ENCODE results near the gene CHMP3.
"Not testable (repeated sequence)": the region's sequence is repeated elsewhere in the genome, so short reads cannot be mapped to it uniquely, and the experiment has no call there.

CHMP3 gene

GRCh38 chr2:86549440-86549839, 13.8 kb downstream of the CHMP3 start:
- not testable (repeated sequence) for DNase-seq (ENCODE audit: low read depth)

DNA sequence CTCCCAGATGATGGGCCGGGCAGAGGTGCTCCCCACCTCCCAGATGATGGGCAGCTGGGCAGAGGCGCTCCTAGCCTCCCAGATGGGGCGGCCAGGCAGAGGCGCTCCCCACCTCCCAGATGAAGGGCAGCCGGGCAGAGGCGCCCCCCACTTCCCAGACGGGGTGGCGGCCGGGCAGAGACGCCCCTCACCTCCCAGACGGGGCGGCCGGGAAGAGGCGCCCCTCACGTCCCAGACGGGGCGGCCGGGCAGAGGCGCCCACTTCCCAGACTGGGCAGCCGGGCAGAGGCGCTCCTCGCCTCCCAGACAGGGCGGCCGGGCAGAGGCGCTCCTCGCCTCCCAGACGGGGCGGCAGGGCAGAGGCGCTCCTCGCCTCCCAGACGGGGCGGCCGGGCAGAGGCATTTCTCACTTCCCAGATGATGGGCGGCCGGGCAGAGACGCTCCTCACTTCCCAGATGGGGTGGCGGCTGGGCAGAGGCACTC, 14.3 kb downstream of the CHMP3 start:
- DNase-seq (ENCODE audit: low read depth): not testable (repeated sequence)

DNA sequence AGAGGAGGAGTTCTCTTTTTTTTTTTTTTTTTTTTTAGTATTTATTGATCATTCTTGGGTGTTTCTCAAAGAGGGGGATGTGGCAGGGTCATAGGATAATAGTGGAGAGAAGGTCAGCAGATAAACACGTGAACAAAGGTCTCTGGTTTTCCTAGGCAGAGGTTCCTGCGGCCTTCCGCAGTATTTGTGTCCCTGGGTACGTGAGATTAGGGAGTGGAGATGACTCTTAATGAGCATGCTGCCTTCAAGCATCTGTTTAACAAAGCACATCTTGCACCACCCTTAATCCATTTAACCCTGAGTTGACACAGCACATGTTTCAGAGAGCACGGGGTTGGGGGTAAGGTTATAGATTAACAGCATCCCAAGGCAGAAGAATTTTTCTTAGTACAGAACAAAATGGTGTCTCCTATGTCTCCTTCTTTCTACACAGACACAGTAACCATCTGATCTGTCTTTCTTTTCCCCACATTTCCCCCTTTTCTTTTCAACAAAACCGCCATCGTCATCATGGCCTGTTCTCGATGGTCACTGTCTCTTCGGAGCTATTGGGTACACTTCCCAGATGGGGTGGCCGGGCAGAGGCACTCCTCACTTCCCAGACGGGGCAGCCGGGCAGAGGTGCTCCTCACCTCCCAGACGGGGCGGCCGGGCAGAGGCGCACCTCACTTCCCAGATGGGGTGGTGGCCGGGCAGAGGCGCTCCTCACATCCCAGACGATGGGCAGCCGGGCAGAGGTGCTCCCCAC, 14.9 kb downstream of the CHMP3 start:
- DNase-seq (ENCODE audit: low read depth): not testable (repeated sequence)

- DNase-seq (ENCODE audit: low read depth): not testable (repeated sequence)
These were observed 17.8 kb downstream of the CHMP3 start for GRCh38 chr2:86545296-86545924.

- DNase-seq (ENCODE audit: low read depth): not testable (repeated sequence)
These were observed 18.8 kb downstream of the CHMP3 start for GRCh38 chr2:86544278-86545099.

DNA sequence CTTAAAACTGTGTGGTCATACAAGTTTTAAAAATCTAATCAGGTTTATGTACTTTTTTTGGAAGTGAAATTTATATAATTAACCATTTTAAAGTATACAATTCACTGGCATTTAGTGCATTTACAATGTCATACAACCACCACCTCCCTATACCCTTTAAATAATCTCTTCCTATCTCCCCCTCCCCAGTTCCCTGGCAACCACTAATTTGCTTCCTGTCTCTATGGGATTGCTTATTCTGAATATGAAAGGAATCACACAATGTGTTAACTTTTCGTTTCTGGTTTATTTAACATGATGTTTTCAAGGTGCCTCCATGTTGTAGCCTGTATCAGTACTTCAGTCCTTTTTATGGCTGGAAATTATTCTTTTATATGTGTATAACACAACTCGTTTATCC, 19.4 kb downstream of the CHMP3 start:
- no peak for DNase-seq (ENCODE audit: low read depth)

DNA sequence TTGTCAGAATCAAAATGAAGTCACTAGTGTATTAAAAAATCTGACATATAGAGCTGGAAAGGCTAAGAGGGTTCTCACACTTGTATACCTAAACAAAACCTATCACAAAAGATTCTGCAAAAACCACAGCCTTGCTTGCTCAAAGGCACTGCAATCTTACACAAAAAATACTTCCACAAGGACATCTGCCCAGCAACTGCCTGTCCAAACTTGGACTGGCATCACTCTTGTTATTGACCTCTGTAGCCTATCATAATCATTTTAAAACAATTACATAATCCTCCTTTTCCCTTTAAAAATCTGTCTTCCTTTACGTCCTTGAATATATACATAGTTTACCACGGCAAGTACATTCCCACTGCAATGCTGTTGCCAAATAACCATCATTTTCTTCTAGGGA, 19.9 kb downstream of the CHMP3 start:
- DNase-seq (ENCODE audit: low read depth): no peak

DNA sequence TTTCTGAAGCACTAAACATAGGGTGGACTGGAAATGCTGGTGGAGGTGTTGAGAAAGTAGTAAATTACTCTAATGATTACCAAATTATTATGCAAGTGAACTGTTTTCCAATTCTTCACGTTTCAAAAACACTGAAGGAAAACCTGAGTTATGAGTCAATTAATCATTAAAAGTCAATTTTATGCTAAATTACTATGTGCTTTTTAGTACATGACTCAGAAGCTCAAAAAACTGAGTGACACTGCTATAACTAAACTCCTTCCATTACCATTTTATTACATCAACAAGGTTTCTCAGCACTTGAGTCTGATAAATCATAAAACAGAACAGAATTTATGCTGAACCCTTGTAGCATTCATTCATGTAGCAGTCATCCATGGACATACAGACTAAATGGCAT, 20.4 kb downstream of the CHMP3 start:
- DNase-seq (ENCODE audit: low read depth): no peak

- DNase-seq (ENCODE audit: low read depth): no peak
These were observed 21.9 kb downstream of the CHMP3 start for GRCh38 chr2:86541334-86541733.

GRCh38 chr2:86533589-86533988, 29.7 kb downstream of the CHMP3 start:
- no peak for DNase-seq (ENCODE audit: low read depth)

- DNase-seq (ENCODE audit: low read depth): no peak
These were observed 37.6 kb downstream of the CHMP3 start for GRCh38 chr2:86525421-86526340.

DNA sequence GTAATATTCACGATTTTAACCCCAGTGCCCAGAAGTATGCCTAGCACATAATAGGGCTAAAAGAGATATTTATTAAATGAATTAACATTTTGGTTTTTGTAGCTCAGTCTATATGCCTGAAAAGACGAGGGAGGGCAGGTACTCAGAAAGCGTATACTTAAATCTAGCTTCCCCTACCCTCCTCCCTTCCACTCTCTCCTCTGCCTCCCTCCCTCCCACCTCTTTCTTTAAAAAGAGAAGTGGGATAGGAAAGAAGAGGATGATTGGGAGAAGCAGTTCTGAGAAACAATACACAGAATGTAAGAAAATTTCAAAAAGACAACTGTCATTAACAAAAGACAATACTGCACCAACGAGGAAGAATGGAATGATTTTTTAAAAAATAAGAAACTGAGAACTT, 39.8 kb downstream of the CHMP3 start:
- DNase-seq (ENCODE audit: low read depth): no peak

DNA sequence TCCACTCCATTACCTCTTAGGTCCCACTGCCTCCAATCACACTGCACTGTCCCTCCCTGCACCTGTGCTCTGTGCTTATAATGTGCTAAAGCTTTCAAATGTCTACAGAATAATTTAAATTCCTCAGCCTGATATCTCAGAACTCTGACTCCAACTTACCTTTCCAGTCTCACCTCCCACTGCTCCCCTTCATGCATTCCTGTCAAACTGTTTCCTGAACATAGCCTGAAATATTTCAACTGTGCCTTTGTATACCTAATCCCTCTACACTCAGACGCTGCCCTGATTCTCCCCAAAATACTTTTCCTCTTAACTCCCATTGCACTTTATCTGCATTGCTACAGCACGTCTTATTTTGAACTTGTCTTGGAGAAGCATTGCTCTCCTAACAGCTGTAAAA, 40.5 kb downstream of the CHMP3 start:
- no peak for DNase-seq (ENCODE audit: low read depth)

- no peak for DNase-seq (ENCODE audit: low read depth)
These were observed 41.3 kb downstream of the CHMP3 start for GRCh38 chr2:86521922-86522321.

DNA sequence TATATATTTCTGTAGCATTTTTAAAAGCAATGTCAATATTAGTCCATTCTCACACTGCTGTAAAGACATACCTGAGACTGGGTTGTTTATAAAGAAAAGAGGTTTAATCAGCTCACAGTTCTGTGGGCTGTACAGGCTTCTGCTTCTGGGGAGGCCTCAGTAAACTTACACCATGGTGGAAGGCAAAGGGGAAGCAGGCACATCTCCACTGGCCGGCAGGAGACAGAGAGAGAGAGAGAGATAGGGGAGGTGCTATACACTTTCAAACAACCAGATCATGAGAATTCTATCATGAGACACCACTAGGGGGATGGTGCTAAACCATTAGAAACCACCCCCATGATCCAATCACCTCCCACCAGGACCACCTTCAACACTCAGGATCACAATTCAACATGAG, 43.1 kb downstream of the CHMP3 start:
- DNase-seq (ENCODE audit: low read depth): no peak

GRCh38 chr2:86519349-86519748, 43.9 kb downstream of the CHMP3 start:
- DNase-seq (ENCODE audit: low read depth): no peak

DNA sequence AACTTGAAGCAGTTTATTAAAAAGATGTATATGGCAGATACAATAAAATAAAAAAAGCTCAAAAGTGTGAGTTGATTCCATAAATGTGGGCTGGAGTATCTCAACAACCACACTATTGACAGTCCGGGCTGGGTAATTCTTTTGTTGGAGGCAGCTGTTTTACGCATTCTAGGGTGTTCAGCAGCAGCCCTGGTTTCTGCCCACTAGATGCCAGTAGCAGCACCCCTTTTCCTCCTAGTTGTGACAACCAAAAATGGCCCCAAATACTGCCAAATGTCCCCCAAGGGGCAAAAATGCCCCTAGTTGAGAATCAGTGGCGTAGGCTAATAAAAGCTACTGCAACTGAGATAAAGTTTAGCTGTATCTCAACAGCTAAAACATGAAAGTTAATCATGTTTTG, 44.8 kb downstream of the CHMP3 start:
- peak; percentile 14 for DNase-seq (ENCODE audit: low read depth)

DNA sequence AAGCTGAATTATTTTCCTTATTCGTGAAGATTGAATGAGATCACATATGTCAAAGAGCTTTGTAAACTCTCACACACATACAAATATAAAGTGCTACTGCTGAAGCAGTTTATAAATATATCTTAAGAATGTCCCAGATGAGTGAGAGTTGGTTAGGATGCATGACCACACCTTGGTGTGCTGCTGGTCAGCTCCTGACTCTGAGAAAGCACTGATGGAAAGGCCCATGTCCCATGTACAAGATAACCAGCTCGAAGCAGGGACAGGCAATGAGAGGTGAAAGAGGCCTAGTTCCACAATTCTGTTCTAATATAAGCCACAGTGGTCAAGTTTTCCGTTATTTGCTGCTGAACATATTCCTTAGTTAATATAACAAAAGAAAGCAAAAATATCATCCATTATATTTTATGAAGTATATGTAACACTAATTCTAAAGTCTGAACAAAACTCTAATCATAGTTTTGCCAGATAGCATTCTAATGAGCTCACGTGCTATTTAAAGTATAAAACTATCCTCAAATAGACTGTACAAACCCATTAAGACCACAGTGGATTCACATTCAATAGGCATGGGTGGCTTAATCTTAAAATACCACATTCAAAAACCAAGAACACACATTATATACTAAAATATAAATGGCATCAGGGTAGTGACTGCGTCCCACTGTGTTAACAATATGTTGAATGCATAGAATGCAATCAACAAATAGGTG, 49.1 kb downstream of the CHMP3 start:
- no peak for DNase-seq (ENCODE audit: low read depth)

DNA sequence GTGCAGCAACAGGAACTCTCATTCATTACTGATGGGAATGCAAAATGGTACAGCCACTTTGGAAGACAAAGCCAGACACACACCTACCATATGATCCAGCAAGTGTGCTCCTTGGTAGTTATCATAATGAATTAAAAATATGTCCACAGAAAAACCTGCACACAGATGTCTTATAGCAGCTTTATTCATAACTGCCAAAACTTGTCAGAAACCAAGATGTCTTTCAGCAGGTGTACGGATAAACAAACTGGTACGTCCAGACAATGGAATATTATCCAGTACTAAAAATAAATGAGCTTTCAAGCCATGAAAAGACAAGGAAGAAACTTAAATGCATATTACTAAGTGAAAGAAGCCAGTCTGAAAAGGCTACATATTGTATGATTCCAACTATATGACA, 50.4 kb downstream of the CHMP3 start:
- DNase-seq (ENCODE audit: low read depth): no peak

DNA sequence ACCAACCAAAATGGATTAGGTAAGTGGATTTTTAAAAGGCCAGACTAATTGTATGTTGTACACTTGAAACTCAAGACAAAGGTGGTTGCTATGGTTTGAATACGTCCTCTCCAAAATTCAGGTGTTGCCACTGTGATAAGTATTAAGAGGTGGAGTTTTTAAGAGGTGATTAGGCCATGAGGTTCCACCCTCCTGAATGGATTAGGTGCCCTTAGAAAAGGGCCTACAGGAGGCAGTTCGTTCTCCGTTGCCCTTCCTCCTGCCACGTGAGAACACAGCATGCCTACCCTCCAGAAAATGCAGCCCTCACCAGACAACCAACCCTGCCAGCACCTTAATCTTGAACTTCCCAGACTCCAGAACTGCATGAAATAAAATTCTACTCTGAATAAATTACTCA, 51.2 kb downstream of the CHMP3 start:
- no peak for DNase-seq (ENCODE audit: low read depth)

DNA sequence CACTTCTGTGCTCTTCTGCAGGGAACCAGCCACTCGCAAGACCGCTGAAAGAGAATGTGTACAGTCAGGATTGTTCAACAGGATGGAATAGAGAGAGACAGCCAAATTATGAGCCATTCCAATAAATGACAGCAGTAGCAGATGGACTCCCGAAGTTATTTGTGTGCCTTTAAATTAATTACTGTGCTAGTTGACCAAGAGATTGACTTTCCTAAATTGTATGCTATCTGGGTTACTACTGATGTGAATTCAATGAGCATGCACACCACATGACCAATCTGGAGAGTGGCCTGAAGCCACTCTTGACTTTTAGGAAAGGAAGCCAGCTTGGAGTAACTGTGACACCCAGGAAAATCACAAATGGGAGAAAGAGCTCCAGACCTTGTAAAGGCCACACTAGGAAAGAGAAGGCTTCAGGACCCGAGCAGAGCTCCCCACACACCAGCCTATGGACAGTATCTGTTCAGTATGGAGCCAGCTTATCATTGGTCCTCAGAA, 52.8 kb downstream of the CHMP3 start:
- DNase-seq (ENCODE audit: low read depth): no peak
